ENCODE data around the gene HLA-DRB1. TPM values are rescaled to one million over a fixed set of nuclear protein-coding genes. Genes with fewer than 3 reads are reported as not detected.

Gene HLA-DRB1
- total RNA-seq, 2 donors from 2014 or later, result 20.5 to 30.3 TPM

DNA sequence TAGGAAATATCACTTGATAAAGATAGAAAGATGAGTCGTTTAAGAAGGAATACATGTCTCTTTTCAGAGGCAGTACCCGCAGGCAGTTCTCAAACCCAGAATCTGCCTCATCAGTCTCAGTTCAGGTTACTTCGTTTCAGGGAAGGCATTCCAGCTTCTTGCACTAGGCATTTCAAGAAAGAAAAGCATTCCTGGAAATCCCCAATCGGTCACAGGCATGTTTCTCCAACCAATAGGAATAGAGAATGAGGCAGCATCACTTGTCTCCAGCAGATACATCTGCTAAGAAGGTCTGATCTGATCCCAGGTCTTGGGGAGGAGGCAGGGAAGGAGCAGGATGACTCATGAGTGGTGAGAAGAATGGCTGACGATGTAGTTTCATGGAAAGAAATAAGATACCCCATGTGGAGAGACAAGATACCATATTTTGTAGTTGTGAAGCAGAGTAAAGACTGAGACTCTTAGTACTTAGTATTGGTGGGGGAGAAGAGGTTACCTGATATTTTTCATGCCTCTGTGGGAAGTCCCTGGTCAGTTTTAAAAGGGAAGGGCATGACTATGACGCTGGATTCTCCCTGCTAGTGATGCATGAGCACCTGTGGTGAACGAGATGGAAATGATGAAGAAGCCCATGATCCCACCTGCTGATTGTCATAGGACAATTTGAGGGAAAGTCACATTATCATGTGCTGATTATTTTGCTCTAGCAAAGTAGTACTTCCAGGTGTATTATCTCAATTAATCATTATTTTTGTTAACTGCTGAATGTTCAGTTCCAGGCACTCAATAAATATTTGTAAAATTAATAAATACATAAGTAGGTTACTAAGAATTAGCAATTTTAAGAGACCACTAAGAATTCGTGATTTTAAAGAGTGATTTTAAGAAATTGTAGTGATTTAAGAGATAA, 20.3 kb upstream of the HLA-DRB1 start:
- Histone ChIP-seq H3K27me3 (no peaks in the 10 kb centered on the region), H3K36me3 (replicated peaks in 1 of 2; ENCODE audit: insufficient read depth in 1 of 2, low read depth in 2 of 2) (no peaks in the 10 kb centered on the region), H3K27ac (peak overlapping the region in 1 of 4 donors; percentile 73), H3K9me3 (no peaks in the 10 kb centered on the region), H3K4me3 (no peak overlapping the region), H3K4me1 (no peaks in the 10 kb centered on the region)
- peak in 3 of 4 donors; percentile 32 to 54 (median 38) for DNase-seq
- peak; percentile 96 for ATAC-seq
- intact Hi-C loops (cut with DNase I), result no loop called here
- no peak for TF ChIP-seq POLR2A (IDR thresholded peaks at IDR 0.05)
- TF ChIP-seq, protein P1, sequence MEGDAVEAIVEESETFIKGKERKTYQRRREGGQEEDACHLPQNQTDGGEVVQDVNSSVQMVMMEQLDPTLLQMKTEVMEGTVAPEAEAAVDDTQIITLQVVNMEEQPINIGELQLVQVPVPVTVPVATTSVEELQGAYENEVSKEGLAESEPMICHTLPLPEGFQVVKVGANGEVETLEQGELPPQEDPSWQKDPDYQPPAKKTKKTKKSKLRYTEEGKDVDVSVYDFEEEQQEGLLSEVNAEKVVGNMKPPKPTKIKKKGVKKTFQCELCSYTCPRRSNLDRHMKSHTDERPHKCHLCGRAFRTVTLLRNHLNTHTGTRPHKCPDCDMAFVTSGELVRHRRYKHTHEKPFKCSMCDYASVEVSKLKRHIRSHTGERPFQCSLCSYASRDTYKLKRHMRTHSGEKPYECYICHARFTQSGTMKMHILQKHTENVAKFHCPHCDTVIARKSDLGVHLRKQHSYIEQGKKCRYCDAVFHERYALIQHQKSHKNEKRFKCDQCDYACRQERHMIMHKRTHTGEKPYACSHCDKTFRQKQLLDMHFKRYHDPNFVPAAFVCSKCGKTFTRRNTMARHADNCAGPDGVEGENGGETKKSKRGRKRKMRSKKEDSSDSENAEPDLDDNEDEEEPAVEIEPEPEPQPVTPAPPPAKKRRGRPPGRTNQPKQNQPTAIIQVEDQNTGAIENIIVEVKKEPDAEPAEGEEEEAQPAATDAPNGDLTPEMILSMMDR (IDR thresholded peaks at IDR 0.05), result no peak
- WGBS, 2 donors, result 4 to 8% methylated on average over 8 of the region's 8 CpGs

DNA sequence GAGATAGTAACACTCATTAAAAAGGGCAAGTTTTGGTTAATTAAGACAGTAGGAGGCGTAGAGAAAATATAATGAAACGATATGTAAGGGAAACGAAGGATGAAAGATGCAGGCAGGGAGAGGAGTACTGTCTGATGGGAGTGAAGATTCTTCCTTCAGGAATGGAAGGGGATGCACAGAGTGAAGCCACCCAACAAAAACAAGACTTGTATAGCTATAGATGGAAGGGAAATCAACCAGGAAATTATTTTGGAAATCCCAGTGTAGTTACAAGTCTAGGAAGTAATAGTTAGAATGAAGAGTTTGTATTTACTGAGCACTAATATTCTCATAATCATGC, 19.7 kb upstream of the HLA-DRB1 start:
- WGBS, 2 donors, result 46 to 52% methylated on average over 2 to 3 of the region's 3 CpGs
- intact Hi-C loops (cut with DNase I), result no loop called here
- ATAC-seq, result no peak

DNA sequence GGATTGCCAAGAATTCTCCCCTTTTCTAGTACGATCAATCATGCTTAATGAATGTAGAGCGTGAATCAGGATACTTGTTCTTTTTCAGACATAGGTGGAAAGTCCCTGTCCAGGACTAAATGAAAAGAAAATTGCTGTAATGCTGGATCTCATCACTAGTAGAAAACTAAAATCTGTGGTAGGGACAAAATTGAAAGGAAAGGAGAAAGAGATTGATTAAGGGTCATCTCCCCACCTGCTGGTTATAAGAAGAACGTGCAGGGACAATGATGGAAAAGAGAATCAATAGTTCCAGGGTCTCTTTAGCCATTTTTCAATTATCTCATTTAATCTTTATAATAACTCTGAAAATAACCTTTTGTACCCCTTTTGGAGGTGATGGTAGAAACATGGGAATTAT, 18.7 kb upstream of the HLA-DRB1 start:
- Histone ChIP-seq H3K4me1 (no peaks in the 10 kb centered on the region), H3K9me3 (no peaks in the 10 kb centered on the region), H3K36me3 (replicated peaks in 1 of 2; ENCODE audit: insufficient read depth in 1 of 2, low read depth in 2 of 2) (no peaks in the 10 kb centered on the region), H3K27me3 (no peaks in the 10 kb centered on the region), H3K27ac (no peak overlapping the region), H3K4me3 (no peak overlapping the region)
- WGBS, 2 donors, result 30 to 47% methylated on average over 2 to 3 of the region's 3 CpGs
- no peak for DNase-seq
- ATAC-seq, result no peak
- no peak for TF ChIP-seq POLR2A (IDR thresholded peaks at IDR 0.05)
- TF ChIP-seq, protein P1 (IDR thresholded peaks at IDR 0.05), result peak in 1 of 7 experiments; percentile 8
- intact Hi-C loops (cut with DNase I), result no loop called here

More for the DNA sequence above, 19.7 kb upstream of the HLA-DRB1 start:
- Histone ChIP-seq H3K36me3 (replicated peaks in 1 of 2; ENCODE audit: insufficient read depth in 1 of 2, low read depth in 2 of 2) (no peaks in the 10 kb centered on the region), H3K4me3 (no peak overlapping the region), H3K27me3 (no peaks in the 10 kb centered on the region), H3K4me1 (no peaks in the 10 kb centered on the region), H3K9me3 (no peaks in the 10 kb centered on the region), H3K27ac (peak overlapping the region in 1 of 4 donors; percentile 66)
- DNase-seq, result no peak
- TF ChIP-seq, protein P1 (IDR thresholded peaks at IDR 0.05), result no peak
- TF ChIP-seq POLR2A (IDR thresholded peaks at IDR 0.05), result no peak

DNA sequence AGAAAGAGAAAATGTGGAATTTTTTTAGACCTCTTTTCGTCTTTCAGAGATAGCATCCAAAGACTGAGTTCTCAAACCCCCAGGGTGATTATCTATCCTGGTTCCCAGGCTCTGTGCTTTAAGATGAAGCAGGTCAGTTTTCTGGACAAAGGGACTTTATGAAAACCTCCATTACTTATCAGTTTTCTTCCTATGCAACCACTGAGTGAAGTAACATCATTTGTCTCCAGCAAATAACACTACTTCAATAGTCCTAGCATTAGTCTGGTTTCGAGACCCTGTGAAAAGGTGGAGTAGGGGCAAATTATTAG, 18.3 kb upstream of the HLA-DRB1 start:
- Histone ChIP-seq H3K9me3 (no peaks in the 10 kb centered on the region), H3K27me3 (no peaks in the 10 kb centered on the region), H3K4me3 (no peak overlapping the region), H3K36me3 (replicated peaks in 1 of 2; ENCODE audit: insufficient read depth in 1 of 2, low read depth in 2 of 2) (no peaks in the 10 kb centered on the region), H3K27ac (no peak overlapping the region), H3K4me1 (no peaks in the 10 kb centered on the region)
- TF ChIP-seq, protein P1 (IDR thresholded peaks at IDR 0.05), result no peak
- no peak for TF ChIP-seq POLR2A (IDR thresholded peaks at IDR 0.05)
- ATAC-seq, result no peak
- no peak for DNase-seq
- WGBS, 2 donors, result 19 to 38% methylated on average over 2 of the region's 2 CpGs
- intact Hi-C loops (cut with DNase I), result no loop called here
